ENCODE results near the gene PRKG1. TPM values are rescaled to one million over a fixed set of nuclear protein-coding genes. Genes with fewer than 3 reads are reported as not detected.

Gene PRKG1
- polyA plus RNA-seq, 3 donors = not detected

GRCh38 chr10:52027055-52027705 is 952.9 kb downstream of the PRKG1 start:
- H4K20me1 ChIP-seq (ENCODE audit: insufficient read depth, low read length) = no peaks in the 10 kb centered on the region
- no peaks in the 10 kb centered on the region for H3K4me1 ChIP-seq (ENCODE audit: control insufficient read depth in 1 of 2, insufficient read depth in 2 of 2, low read length in 2 of 2)
- intact Hi-C loops (cut with micrococcal nuclease) = no loop called here
- H3K9me3 ChIP-seq (replicated peaks in 1 of 2; ENCODE audit: control insufficient read depth in 1 of 2, insufficient read depth in 1 of 2, low read length in 2 of 2) = no peaks in the 10 kb centered on the region
- no peak overlapping the region for H3K4me3 Mint-ChIP-seq
- 94% methylated on average over 2 of the region's 4 CpGs for WGBS (ENCODE audit: insufficient coverage)
- no peak for TF ChIP-seq CTCF (IDR thresholded peaks at IDR 0.05)
- H3K36me3 ChIP-seq (replicated peaks in 1 of 2; ENCODE audit: control insufficient read depth in 1 of 2, insufficient read depth in 2 of 2, low read length in 2 of 2) = no peaks in the 10 kb centered on the region
- no peak overlapping the region for H3K4me3 ChIP-seq (replicated peaks in 1 of 3; ENCODE audit: low read depth in 2 of 3, low read length in 3 of 3)
- H3K4me1 Mint-ChIP-seq = no peaks in the 10 kb centered on the region
- H3K36me3 Mint-ChIP-seq = no peaks in the 10 kb centered on the region
- peaks cover 0 to 7% (median 2%) of the 10 kb centered on the region in 7 donors for H3K9me3 Mint-ChIP-seq
- H3K9ac ChIP-seq (ENCODE audit: insufficient read depth, low read length, poor library complexity, severe bottlenecking) = no peak overlapping the region
- H3K27me3 ChIP-seq (ENCODE audit: control insufficient read depth in 2 of 2, insufficient read depth in 2 of 2, low read length in 2 of 2) = no peaks in the 10 kb centered on the region
- H3K27ac ChIP-seq (ENCODE audit: low read depth in 1 of 2, low read length in 2 of 2) = no peak overlapping the region
- H3K27me3 Mint-ChIP-seq (ENCODE audit: low read depth in 3 of 3) = peaks cover 0 to 2% (median 2%) of the 10 kb centered on the region in 3 donors
- no peak overlapping the region for H3K27ac Mint-ChIP-seq
- H2AFZ ChIP-seq (ENCODE audit: insufficient read depth, low read depth, low read length, poor library complexity, severe bottlenecking) = no peak overlapping the region
- DNase-seq = no peak
- no peak overlapping the region for H3K4me2 ChIP-seq (replicated peaks; ENCODE audit: extremely low read depth, low read length, poor library complexity, severe bottlenecking)
- no peaks in the 10 kb centered on the region for H3K79me2 ChIP-seq (ENCODE audit: insufficient read depth, low read length)

- intact Hi-C loops (cut with micrococcal nuclease) = no loop called here
- Histone ChIP-seq H4K20me1 (ENCODE audit: insufficient read depth, low read length) (no peaks in the 10 kb centered on the region), H3K79me2 (ENCODE audit: insufficient read depth, low read length) (no peaks in the 10 kb centered on the region), H3K9ac (ENCODE audit: insufficient read depth, low read length, poor library complexity, severe bottlenecking) (no peak overlapping the region), H3K4me3 (replicated peaks in 1 of 3; ENCODE audit: low read depth in 2 of 3, low read length in 3 of 3) (no peak overlapping the region), H3K4me2 (replicated peaks; ENCODE audit: extremely low read depth, low read length, poor library complexity, severe bottlenecking) (no peak overlapping the region), H3K36me3 (replicated peaks in 1 of 2; ENCODE audit: control insufficient read depth in 1 of 2, insufficient read depth in 2 of 2, low read length in 2 of 2) (no peaks in the 10 kb centered on the region), H2AFZ (ENCODE audit: insufficient read depth, low read depth, low read length, poor library complexity, severe bottlenecking) (no peak overlapping the region), H3K27ac (ENCODE audit: low read depth in 1 of 2, low read length in 2 of 2) (no peak overlapping the region), H3K9me3 (replicated peaks in 1 of 2; ENCODE audit: control insufficient read depth in 1 of 2, insufficient read depth in 1 of 2, low read length in 2 of 2) (no peaks in the 10 kb centered on the region), H3K4me1 (ENCODE audit: control insufficient read depth in 1 of 2, insufficient read depth in 2 of 2, low read length in 2 of 2) (no peaks in the 10 kb centered on the region), H3K27me3 (ENCODE audit: control insufficient read depth in 2 of 2, insufficient read depth in 2 of 2, low read length in 2 of 2) (no peaks in the 10 kb centered on the region)
- no peak for TF ChIP-seq CTCF (IDR thresholded peaks at IDR 0.05)
- WGBS (ENCODE audit: insufficient coverage) = no CpG with 5 or more reads among the region's 2 CpGs
- H3K36me3 Mint-ChIP-seq = no peaks in the 10 kb centered on the region
- DNase-seq = no peak
- no peak overlapping the region for H3K27ac Mint-ChIP-seq
- no peak overlapping the region for H3K4me3 Mint-ChIP-seq
- H3K27me3 Mint-ChIP-seq (ENCODE audit: low read depth in 3 of 3) = peaks cover 0 to 2% (median 2%) of the 10 kb centered on the region in 3 donors
- no peaks in the 10 kb centered on the region for H3K4me1 Mint-ChIP-seq
- H3K9me3 Mint-ChIP-seq = peaks cover 0 to 5% (median 0%) of the 10 kb centered on the region in 7 donors
Observed at GRCh38 chr10:52028523-52028858, 954.2 kb downstream of the PRKG1 start.
